ENCODE measurements around the gene SOS1.
"Not testable (repeated sequence)": the region's sequence is repeated elsewhere in the genome, so short reads cannot be mapped to it uniquely, and the experiment has no call there.

The SOS1 gene

DNA sequence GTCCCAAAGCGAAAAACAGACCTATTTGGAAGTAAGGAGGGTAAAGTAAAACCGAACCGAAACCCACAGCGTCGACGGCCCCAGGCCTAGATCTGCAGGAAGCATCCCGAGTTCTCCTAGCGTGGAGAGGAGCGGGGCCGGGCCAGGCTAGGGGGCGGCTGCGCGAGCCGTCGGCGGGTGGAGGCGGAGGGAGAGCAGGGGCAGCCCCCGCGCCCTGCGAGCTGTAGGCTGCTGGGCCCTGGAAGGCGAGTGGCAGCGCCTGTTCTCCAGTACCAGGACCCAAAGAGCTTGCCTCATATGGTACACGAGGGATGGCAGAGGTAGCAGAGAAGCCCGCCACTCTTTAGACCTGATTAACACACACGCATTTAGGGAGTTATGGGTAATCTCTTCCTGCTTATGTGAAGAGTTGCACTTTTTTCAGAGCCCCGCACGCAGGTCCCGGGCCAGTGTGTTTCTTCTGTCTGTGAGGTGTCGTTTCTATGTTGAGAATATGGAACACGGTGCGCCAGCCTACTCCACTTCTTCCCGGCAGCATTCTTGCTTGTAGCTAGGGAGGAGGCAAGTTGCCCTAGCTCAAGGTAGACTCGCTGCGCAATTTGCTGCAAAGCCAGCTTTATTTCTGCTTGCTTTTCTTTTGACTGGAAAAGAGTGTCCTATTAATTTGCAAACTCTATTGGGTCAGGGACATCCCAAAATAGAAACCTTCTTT is 160.1 kb downstream of the SOS1 start:
- no peak for DNase-seq

DNA sequence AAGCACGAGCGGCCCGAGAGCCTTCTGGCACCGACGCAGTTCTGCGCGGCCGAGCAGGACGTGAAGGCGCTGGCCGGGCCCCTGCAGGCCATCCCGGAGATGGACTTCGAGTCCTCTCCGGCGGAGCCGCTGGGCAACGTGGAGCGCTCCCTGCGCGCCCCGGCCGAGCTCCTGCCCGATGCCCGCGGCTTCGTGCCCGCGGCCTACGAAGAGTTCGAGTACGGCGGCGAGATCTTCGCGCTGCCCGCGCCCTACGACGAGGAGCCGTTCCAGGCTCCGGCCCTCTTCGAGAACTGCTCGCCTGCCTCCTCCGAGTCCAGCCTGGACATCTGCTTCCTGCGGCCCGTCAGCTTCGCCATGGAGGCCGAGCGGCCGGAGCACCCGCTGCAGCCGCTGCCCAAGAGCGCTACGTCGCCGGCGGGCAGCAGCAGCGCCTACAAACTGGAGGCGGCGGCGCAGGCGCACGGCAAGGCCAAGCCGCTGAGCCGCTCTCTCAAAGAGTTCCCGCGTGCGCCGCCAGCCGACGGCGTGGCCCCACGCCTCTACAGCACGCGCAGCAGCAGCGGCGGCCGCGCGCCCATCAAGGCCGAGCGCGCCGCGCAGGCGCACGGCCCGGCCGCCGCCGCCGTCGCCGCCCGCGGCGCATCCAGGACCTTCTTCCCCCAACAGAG is 160.8 kb downstream of the SOS1 start:
- DNase-seq = peak; percentile 1

DNA sequence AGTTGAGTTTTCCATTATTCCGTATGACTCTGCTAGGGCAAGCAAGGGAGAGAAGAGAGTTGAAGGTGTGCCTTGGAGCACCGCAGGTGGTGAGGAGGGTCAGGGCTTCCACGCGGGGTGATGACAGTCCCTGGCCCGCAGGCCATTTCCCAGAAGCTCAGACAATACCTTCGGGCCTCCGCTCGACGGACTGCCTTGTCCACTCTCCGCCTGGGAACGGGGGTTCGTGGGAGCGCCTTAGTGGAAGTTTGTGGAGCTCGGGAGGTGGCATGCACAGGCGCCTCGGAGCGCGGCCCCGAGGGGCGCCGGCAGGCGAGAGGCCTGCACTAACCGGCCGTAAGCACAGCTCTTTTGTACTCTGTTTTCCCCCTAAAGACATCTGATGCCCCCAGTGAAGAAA is 161.4 kb downstream of the SOS1 start:
- DNase-seq = no peak

DNA sequence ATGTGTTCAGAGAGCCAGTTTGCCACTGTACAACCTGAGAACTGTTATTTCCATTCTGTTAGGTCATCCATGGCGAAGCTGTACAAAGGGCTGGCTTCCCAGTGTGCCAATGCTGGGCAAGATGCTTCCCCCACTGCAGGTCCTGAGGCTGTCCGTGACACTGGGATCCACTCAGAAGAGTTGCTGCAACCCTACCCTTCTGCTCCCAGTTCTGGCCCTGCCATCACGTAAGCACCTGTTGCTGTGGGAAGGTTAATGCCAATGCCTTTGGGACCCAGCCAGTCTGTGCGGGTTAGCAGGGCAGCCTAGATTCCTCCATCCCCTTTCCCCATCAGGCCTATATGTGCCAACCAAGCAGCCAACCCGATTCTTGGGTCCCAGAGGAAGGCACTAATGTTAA is 162.9 kb downstream of the SOS1 start:
- no peak for DNase-seq

DNA sequence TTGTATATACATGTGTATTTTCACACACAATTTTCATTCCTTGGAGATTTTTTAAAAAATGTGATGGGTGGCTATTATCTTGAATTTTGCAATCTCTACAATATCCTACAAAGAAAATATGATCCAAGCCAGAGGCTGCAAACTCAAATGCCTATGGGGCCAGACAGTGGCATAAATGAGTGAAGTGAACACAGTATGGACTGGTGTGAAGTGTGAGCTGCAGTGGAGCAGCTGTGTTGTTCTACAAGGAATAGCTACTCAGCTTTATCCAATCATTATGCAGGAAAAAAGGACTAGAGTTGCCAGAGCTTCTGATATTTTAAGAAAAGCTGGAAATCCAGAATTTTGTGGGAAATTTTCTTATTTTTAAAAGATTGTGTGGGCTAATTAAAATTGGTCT is 169.1 kb downstream of the SOS1 start:
- DNase-seq = no peak

DNA sequence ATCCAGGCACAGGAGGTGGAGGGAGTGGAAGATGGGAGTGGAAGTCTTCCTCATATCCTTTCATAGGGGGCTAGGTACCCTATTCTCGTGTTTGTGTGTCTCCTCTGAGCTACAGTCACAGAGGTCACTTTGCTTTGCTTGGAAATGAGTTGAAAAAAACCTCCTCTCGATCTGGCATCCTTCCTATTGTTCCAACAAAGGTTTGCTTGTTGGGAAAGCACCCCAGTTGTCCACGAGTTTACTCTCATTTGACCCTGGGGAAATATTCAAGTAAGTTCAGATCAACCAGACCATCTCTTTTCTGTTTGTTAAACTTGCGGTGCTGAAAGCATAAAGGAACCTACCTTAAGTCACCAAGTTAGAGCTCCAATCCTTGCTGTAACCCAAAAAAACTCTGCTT is 171.9 kb downstream of the SOS1 start:
- DNase-seq = no peak

DNA sequence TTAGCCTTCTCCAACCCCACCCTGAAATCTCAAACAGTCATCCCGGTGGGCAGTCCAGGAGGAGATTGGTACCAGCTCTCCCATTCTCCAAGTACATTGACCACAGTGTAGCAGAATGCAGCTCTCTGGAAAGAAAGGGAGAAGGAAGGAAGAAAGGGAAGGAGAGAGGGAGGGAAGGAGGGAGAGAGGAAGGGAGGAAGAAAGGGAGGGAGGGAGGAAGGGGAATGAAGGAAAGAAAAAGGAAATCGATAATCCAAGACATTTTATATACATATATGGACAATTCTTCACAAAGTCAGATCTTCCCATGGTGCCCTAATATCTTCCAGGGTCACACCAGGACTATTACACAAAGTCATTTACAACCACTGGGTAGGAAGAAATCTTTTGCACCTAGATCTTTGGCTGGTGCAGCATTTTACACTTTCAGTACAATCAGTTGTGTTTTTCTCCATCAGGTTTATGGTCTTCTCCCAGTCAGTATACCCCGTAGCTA is 172.4 kb downstream of the SOS1 start:
- no peak for DNase-seq

DNA sequence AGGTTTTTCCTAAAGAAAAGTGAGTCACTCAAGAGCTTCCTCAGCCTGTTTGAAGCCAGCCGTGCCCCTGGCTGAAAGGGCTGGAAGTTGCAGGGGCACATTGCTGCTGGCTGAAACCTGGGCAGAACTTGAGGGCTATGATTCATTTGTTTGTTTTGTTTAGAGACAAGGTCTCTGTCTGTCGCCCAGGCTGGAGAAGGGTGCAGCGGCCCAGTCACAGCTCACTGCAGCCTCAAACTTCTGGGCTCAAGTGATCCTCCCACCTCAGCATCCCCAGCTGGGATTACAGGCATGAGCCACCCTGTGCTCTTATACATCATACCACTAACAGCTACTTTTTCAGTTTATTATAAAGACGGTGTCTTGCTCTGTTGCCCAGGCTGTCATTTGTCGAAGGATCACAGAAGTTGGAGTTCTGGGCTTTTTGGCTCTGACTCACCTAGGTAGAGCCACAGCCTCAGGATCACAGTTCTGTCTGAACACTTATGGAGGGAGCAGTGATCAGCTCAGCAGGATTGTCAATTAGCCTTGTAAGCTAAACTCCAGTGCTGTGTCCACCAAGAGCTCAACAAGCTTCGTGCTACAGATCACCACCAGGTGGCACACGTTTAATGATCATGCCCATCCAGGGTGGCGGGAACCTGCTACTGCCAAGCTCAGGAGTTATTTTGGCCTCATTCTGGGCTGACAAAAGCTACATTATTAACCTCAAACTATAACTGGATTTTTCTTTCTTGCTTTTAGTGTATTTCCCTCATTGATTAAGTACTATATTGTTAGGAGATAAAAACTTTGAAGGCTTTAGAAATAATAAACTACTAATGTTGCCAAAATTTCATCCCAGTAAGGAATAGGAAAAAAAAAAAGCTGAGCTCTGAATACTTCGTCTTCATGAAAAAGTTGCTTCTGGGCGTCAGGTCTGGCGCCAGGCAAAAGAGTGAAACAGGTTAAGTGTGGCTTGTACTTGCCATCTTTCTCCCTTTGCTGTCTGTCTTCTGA is 173.3 kb downstream of the SOS1 start:
- DNase-seq = peak; percentile 73

DNA sequence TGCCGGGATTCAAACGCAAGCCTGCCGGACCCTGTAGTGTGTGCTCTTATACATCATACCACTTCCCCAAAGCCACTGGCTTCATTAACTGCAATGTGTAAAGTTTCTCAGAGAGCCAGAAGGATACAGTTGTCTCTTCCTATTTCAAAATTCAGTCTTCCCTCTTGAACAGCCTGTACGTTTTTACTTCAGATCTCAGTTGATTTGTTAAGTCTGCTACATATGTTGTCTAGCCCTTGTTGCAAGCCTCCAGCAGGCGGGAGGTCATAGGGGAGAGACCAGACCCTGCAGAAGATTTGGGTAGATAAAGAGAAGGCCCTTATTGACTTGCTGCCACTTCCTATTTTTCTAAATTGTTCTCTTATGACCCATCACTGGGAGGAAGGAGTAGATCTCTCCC is 174.9 kb downstream of the SOS1 start:
- DNase-seq = no peak

DNA sequence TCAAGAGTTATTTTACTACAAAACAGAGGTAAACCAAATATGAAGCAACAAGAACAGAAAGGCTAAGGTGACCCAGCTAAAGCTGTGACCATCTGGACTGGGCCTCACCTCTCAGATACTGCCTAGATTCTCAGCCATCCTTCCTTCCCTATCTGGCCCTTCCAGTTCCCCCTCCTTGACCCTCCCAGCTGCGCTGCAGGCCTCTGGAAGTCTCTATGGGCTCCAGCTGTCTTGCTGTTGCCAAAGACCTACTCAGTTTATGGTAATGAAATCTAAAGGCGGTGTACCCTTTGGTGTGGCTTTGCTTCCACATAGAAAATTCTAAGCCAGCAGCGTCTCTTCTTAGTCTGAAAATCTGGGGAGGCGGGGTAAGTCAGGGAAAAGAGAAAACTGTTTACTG is 175.5 kb downstream of the SOS1 start:
- no peak for DNase-seq

DNA sequence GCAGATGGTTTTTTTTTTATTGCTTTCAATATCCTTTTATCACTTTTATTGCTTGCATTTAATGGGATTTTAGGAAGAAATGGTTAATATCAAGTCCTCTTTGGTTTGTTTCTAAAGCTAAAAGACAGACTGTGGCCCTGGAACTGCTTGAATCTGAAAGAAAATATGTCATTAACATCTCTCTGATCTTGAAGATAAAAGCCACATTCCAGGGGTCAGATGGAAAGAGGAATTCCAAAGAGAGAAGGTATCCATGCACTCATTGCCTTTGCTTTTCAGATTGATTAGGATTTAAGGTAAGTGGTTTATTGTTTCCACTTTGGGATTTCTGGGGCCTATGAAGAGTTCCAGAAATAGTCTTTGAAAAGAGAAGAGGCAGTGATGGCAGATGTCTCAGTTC is 177.1 kb downstream of the SOS1 start:
- DNase-seq = no peak

DNA sequence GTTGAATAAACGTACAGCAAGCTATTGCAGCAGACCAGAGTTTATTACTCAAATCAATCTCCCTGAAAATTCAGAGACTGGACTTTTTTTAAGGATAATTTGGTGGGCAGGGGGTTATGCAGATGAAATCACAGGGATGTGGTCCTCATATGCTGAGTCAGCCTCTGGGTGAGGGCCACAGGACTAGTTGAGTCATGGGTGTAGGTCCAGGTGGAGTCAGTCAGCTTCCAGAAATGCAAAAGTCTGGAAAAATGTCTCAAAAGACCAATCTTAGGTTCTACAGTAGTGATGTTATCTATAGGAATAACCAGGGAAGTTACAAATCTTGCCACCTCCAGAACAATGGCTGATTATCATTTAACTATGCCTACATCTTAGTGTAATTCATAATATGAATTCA is 180.1 kb downstream of the SOS1 start:
- no peak for DNase-seq

DNA sequence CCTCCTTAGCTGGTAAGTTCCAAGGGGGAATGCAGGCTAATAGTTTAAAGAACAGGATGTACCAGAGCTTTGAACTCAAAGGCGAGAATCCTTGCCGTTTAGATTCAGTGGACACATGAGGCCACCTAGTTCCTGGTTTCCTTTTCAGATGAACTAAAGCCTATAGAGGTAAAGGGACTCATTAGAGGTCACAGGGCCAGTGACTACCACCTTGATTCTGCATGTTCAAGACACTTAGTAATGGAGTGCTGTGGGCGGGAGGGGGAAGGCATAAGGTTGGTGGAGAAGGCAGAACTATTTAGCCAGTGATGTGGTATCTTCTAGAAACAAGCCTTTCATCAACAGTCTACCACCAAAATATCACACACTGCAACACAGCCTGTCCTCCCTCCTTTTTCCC is 183.3 kb downstream of the SOS1 start:
- DNase-seq = no peak

DNA sequence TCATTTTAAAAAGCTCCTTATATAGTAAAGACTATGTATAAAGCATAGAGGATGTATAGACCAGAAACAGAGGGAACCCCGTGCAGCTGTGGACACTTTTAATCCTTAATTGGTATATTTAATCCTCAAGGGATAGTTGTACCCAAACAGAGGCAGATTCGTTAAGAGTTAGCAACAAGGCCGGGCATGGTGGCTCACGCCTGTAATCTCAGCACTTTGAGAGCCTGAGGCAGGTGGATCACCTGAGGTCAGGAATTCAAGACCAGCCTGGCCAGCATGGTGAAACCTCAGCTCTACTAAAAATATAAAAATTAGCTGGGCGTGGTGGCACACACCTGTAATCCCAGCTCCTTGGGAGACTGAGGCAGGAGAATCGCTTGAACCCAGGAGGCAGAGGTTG is 184.3 kb downstream of the SOS1 start:
- not testable (repeated sequence) for DNase-seq

DNA sequence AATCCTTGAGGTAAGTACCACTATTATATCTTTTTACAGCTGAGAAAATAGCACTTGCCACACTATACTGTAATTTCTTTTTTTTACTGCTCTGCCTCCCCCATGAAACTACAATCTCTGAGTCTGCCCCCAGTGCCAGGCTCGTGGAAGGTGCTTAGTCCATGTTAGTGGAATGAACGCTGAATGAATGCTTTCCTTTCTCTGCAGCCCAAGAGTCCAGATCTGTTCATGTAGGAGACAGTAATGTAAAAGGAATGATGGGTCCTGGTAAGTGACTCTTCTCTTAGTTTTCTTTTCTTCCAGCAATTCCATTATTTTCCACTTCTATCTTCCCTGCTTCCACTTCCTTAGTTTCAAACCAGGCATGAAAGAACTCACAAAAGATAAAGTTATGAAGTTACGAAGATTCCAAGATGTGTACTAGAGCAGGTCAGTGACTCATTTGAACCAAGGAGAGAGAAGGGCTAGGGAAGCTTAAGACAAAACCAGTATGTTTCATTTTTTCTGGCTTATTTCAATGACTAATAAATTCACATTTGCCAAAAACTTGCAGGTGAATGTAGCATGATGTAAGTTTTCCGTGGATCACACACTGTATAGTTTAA is 185.2 kb downstream of the SOS1 start:
- peak; percentile 36 for DNase-seq

DNA sequence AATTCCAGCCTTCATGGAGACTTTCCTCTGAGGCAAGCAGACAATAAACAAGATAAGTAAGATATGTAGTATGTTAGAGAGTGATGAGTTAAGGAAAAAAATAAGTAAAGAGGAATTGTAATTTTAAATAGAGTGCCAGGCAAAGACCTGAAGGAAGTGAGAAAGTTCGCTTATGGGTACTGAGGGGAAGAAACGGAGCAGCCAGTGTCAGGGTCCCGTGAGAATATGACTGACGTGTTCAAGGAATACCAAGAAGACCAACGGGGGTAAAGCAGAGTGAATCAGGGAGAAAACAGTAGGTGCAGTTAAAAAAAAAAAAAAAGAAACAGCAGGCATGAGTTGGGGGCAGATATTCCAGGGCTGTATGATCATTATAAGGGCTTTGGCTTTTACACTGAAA is 186.1 kb downstream of the SOS1 start:
- no peak for DNase-seq

DNA sequence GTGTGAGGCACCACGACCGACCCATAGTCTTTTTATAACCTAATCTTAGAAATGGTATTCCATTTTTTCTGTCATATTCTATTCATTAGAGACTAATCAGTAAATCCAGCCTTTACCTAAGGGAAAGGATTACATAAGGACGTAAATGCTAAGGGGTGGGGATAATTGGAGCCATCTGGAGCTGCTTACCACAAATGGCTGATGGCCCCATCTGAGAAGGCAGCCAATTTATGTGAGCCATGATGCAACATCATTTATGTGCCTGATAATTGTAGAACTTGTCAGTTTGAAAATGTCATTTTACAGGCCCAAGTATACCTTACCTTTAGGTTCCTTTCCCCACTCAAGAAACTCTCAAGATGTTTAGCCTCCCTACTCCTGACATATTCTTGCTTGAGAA is 187.2 kb downstream of the SOS1 start:
- DNase-seq = no peak

DNA sequence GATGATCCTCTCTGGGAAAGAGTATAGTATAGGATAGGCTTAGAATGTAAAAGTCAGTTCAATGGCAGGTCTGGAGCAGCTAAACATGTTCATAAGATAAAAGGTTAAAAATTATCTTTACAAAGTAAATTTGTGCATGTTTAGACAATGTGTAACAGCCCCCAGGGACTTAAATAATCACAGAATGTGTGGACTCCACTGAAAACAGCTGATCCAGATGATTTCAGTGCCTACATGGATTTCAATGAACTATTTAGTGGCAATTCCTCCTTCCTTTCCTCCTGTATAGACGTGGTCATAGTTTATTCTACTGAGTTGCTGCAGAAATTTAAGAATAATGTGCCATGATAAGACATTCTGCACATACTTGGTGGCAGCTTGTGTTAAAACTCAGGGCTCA is 188.3 kb downstream of the SOS1 start:
- no peak for DNase-seq
